Mesenchymal stem cell (in vitro differentiated cells and primary cell): ENCODE results near the gene BDKRB2.

Source experiments
- DNase-seq: peaks from one replicate; pipeline ENCODE4 v3.0.0-alpha.2; 2013
- H2AFZ ChIP-seq: one replicate; pipeline ENCODE4 v1.6.1; 2013; ENCODE audit warnings: low read depth, mild to moderate bottlenecking, control low read depth, inconsistent platforms, low read length, moderate library complexity
- H2AK5ac ChIP-seq: 2 replicates; pipeline ENCODE4 v1.6.1; 2013; ENCODE audit warnings: low read length, moderate library complexity, mild to moderate bottlenecking, inconsistent platforms; ENCODE audit not compliant: severe bottlenecking
- H2BK120ac ChIP-seq: one replicate; pipeline ENCODE4 v1.6.1; 2013; ENCODE audit warnings: low read depth, mild to moderate bottlenecking, inconsistent platforms, low read length, moderate library complexity
- H2BK12ac ChIP-seq, 2 experiments: one replicate each; pipeline ENCODE4 v1.6.1; 2013; ENCODE audit warnings: inconsistent platforms in 2 of 2, low read length in 2 of 2, mild to moderate bottlenecking in 2 of 2, moderate library complexity in 2 of 2, control low read depth in 1 of 2
- H2BK15ac ChIP-seq: one replicate; pipeline ENCODE4 v1.6.1; 2013; ENCODE audit warnings: mild to moderate bottlenecking, low read depth, inconsistent platforms; ENCODE audit not compliant: poor library complexity, severe bottlenecking
- H2BK5ac ChIP-seq: 2 replicates; pipeline ENCODE4 v1.6.1; 2013; ENCODE audit warnings: low read depth, mild to moderate bottlenecking, low read length, control low read depth, inconsistent platforms; ENCODE audit not compliant: poor library complexity, severe bottlenecking
- H3K14ac ChIP-seq, 2 experiments: one replicate each; pipeline ENCODE4 v1.6.1; 2013; ENCODE audit warnings: inconsistent platforms in 2 of 2, low read length in 2 of 2, control low read depth in 1 of 2, mild to moderate bottlenecking in 1 of 2, moderate library complexity in 1 of 2
- H3K18ac ChIP-seq, 2 experiments: one replicate each; pipeline ENCODE4 v1.6.1; 2013; ENCODE audit warnings: inconsistent platforms in 2 of 2, low read length in 2 of 2, control low read depth in 1 of 2, low read depth in 1 of 2, mild to moderate bottlenecking in 1 of 2
- H3K23ac ChIP-seq, 2 experiments: one replicate each; pipeline ENCODE4 v1.6.1; 2013; ENCODE audit warnings: inconsistent platforms in 2 of 2, low read length in 2 of 2, mild to moderate bottlenecking in 2 of 2, moderate library complexity in 2 of 2, control low read depth in 1 of 2
- H3K27ac ChIP-seq: 2 replicates; pipeline ENCODE4 v1.5.1; 2013; ENCODE audit warnings: mild to moderate bottlenecking, moderate library complexity, low read length, control low read depth, inconsistent platforms; ENCODE audit not compliant: poor library complexity, severe bottlenecking
- H3K27me3 ChIP-seq, 2 experiments: 2 replicates each; pipeline versions ENCODE4 v1.6.1 to v1.7.0; 2013; ENCODE audit warnings: low read length in 2 of 2, mild to moderate bottlenecking in 2 of 2, moderate library complexity in 2 of 2, control low read depth in 1 of 2, inconsistent platforms in 1 of 2; ENCODE audit not compliant: control insufficient read depth in 1 of 2, insufficient read depth in 1 of 2
- H3K36me3 ChIP-seq, 2 experiments: 2 replicates each; pipeline versions ENCODE4 v1.6.1 to v1.7.0; 2013; ENCODE audit warnings: low read length in 2 of 2, control low read depth in 1 of 2, inconsistent platforms in 1 of 2, low read depth in 1 of 2, mild to moderate bottlenecking in 1 of 2; ENCODE audit not compliant: insufficient read depth in 2 of 2, control insufficient read depth in 1 of 2
- H3K4ac ChIP-seq, 2 experiments: one replicate each; pipeline ENCODE4 v1.6.1; 2013; ENCODE audit warnings: inconsistent platforms in 2 of 2, low read length in 2 of 2, mild to moderate bottlenecking in 2 of 2, moderate library complexity in 2 of 2, control low read depth in 1 of 2, low read depth in 1 of 2
- H3K4me1 ChIP-seq: 2 replicates; pipeline ENCODE4 v1.6.1; 2013; ENCODE audit warnings: low read depth, low read length, control low read depth; ENCODE audit not compliant: control insufficient read depth, insufficient read depth
- H3K4me2 ChIP-seq: 2 replicates; pipeline ENCODE4 v1.6.1; 2013; ENCODE audit warnings: low read length, mild to moderate bottlenecking, inconsistent platforms; ENCODE audit not compliant: poor library complexity, severe bottlenecking
- H3K4me3 ChIP-seq, 2 experiments: 2 replicates each; pipeline versions ENCODE4 v1.5.1 to v1.7.0; 2013; ENCODE audit warnings: low read length in 2 of 2, mild to moderate bottlenecking in 2 of 2, control low read depth in 1 of 2, low read depth in 1 of 2; ENCODE audit not compliant: insufficient read depth in 1 of 2
- H3K79me1 ChIP-seq: replicated peaks from 2 replicates; pipeline ENCODE4 v1.6.1; 2013; ENCODE audit warnings: mild to moderate bottlenecking, control low read depth, low read length, inconsistent platforms; ENCODE audit not compliant: poor library complexity, severe bottlenecking
- H3K9ac ChIP-seq: 2 replicates; pipeline ENCODE4 v1.7.0; 2013; ENCODE audit warnings: mild to moderate bottlenecking, low read length, moderate library complexity
- H3K9me3 ChIP-seq: 2 replicates; pipeline ENCODE4 v1.7.0; 2013; ENCODE audit warnings: mild to moderate bottlenecking, low read length; ENCODE audit not compliant: control insufficient read depth
- H4K8ac ChIP-seq: one replicate; pipeline ENCODE4 v1.6.1; 2013; ENCODE audit warnings: inconsistent platforms, mild to moderate bottlenecking, low read length, moderate library complexity
- H4K91ac ChIP-seq: one replicate; pipeline ENCODE4 v1.6.1; 2013; ENCODE audit warnings: mild to moderate bottlenecking, low read length, inconsistent platforms
- WGBS: methylation state at CpG from one replicate; pipeline ENCODE4 v1.1.7; 2013; ENCODE audit warnings: mixed read lengths; 5-methylcytosine and 5-hydroxymethylcytosine counted together

Gene BDKRB2

GRCh38 chr14:96202441-96203094 is 2.1 kb upstream of the BDKRB2 start:
- Histone ChIP-seq H3K9me3 (no peaks in the 10 kb centered on the region), H2BK5ac (no peak overlapping the region), H2BK120ac (no peak overlapping the region), H3K4ac (peak overlapping the region in 1 of 2 experiments; percentile 46), H2AK5ac (no peak overlapping the region), H4K8ac (no peak overlapping the region), H2BK12ac (no peak overlapping the region), H3K23ac (no peak overlapping the region), H2AFZ (no peak overlapping the region), H3K4me3 (no peak overlapping the region), H3K18ac (no peak overlapping the region), H3K27me3 (no peaks in the 10 kb centered on the region), H3K36me3 (peaks cover 1 to 16% of the 10 kb centered on the region in 2 experiments), H3K4me2 (no peak overlapping the region), H3K27ac (no peak overlapping the region), H2BK15ac (no peak overlapping the region), H3K4me1 (peaks cover 26% of the 10 kb centered on the region), H3K14ac (no peak overlapping the region), H4K91ac (no peak overlapping the region), H3K79me1 (no peaks in the 10 kb centered on the region), H3K9ac (no peak overlapping the region)
- 88% methylated on average over 10 of the region's 11 CpGs for WGBS
- DNase-seq, result no peak

GRCh38 chr14:96203116-96203515 is 1.5 kb upstream of the BDKRB2 start:
- Histone ChIP-seq H2BK5ac (no peak overlapping the region), H3K14ac (no peak overlapping the region), H3K9me3 (no peaks in the 10 kb centered on the region), H3K9ac (no peak overlapping the region), H2AFZ (no peak overlapping the region), H3K4me1 (peaks cover 28% of the 10 kb centered on the region), H3K36me3 (peaks cover 0 to 21% of the 10 kb centered on the region in 2 experiments), H3K4me3 (no peak overlapping the region), H3K4me2 (no peak overlapping the region), H3K27ac (no peak overlapping the region), H3K4ac (no peak overlapping the region), H3K27me3 (no peaks in the 10 kb centered on the region), H3K79me1 (no peaks in the 10 kb centered on the region), H2BK15ac (no peak overlapping the region), H3K23ac (no peak overlapping the region), H2BK12ac (no peak overlapping the region), H2AK5ac (no peak overlapping the region), H4K8ac (no peak overlapping the region), H2BK120ac (no peak overlapping the region), H4K91ac (no peak overlapping the region), H3K18ac (no peak overlapping the region)
- no peak for DNase-seq
- 98% methylated on average over 3 of the region's 3 CpGs for WGBS

GRCh38 chr14:96203635-96204034 is 1.0 kb upstream of the BDKRB2 start:
- Histone ChIP-seq H3K9me3 (no peaks in the 10 kb centered on the region), H3K27ac (no peak overlapping the region), H2BK12ac (no peak overlapping the region), H4K8ac (no peak overlapping the region), H3K9ac (peak overlapping the region; percentile 96), H3K14ac (no peak overlapping the region), H4K91ac (no peak overlapping the region), H2BK15ac (no peak overlapping the region), H3K27me3 (no peaks in the 10 kb centered on the region), H3K4me2 (no peak overlapping the region), H2AFZ (no peak overlapping the region), H3K18ac (peak overlapping the region in 1 of 2 experiments; percentile 46), H2BK5ac (no peak overlapping the region), H3K4me1 (peaks cover 27% of the 10 kb centered on the region), H3K36me3 (peaks cover 5 to 27% of the 10 kb centered on the region in 2 experiments), H3K4ac (no peak overlapping the region), H3K79me1 (no peaks in the 10 kb centered on the region), H2AK5ac (peak overlapping the region; percentile 95), H2BK120ac (no peak overlapping the region), H3K23ac (no peak overlapping the region), H3K4me3 (peak overlapping the region in 1 of 2 experiments; percentile 95)
- 100% methylated on average over 1 of the region's 1 CpG for WGBS
- peak; percentile 48 for DNase-seq

GRCh38 chr14:96205059-96205977 is 679 bp downstream of the BDKRB2 start:
- H3K23ac ChIP-seq, result peak overlapping the region in 1 of 2 experiments; percentile 57
- no peaks in the 10 kb centered on the region for H3K27me3 ChIP-seq
- H3K36me3 ChIP-seq, result peaks cover 10 to 42% of the 10 kb centered on the region in 2 experiments
- H4K91ac ChIP-seq, result no peak overlapping the region
- DNase-seq, result no peak
- peaks cover 28% of the 10 kb centered on the region for H3K4me1 ChIP-seq
- H2BK5ac ChIP-seq, result peak overlapping the region; percentile 48
- peak overlapping the region in 1 of 2 experiments; percentile 29 for H3K4ac ChIP-seq
- H4K8ac ChIP-seq, result no peak overlapping the region
- H2BK15ac ChIP-seq, result no peak overlapping the region
- no peak overlapping the region for H3K14ac ChIP-seq
- H3K4me2 ChIP-seq, result peak overlapping the region; percentile 60
- peak overlapping the region; percentile 64 to 95 for H3K4me3 ChIP-seq
- peak overlapping the region; percentile 96 for H3K9ac ChIP-seq
- no peak overlapping the region for H2BK120ac ChIP-seq
- no peak overlapping the region for H2AFZ ChIP-seq
- H2BK12ac ChIP-seq, result peak overlapping the region in 1 of 2 experiments; percentile 45
- no peak overlapping the region for H2AK5ac ChIP-seq
- 41% methylated on average over 19 of the region's 21 CpGs for WGBS
- H3K27ac ChIP-seq, result peak overlapping the region; percentile 69
- no peaks in the 10 kb centered on the region for H3K9me3 ChIP-seq
- H3K18ac ChIP-seq, result peak overlapping the region; percentile 24 to 79
- no peaks in the 10 kb centered on the region for H3K79me1 ChIP-seq
